CD4-positive, alpha-beta T cell (primary cell): ENCODE measurements around the gene PHEX. TPM values are rescaled to one million over a fixed set of nuclear protein-coding genes. Genes with fewer than 3 reads are reported as not detected.

ENCODE experiments used
- ATAC-seq: fragments of 200-7000 bp; cut with Tn5 transposase; one replicate; pipeline ENCODE4 v1.10.0; 2022; ENCODE audit warnings: mild to moderate bottlenecking; ENCODE audit not compliant: poor library complexity
- CTCF ChIA-PET: fragments of 350-600 bp; sonication (Branson Sonifier 250); formaldehyde crosslinking; loops from one replicate; lab custom pipeline; 2021; ENCODE audit warnings: antibody characterized with exemption, inconsistent platforms; lab: Charles Lee
- POLR2A ChIA-PET: fragments of 350-600 bp; sonication (Branson Sonifier 250); formaldehyde crosslinking; loops from one replicate; lab custom pipeline; 2021; ENCODE audit warnings: antibody characterized with exemption, inconsistent platforms; lab: Charles Lee
- DNase-seq, 14 experiments: peaks; one replicate each; pipeline ENCODE4 v3.0.0-alpha.2; 2013 to 2020; ENCODE audit warnings: mixed read lengths in 2 of 14
- H3K27ac ChIP-seq, 2 donors: one replicate each; pipeline versions ENCODE4 v1.5.1 to v1.7.0; 2013; ENCODE audit warnings: low read length in 2 of 2, low read depth in 1 of 2, mild to moderate bottlenecking in 1 of 2
- H3K27me3 ChIP-seq, 2 experiments: 1 replicate in 1 of 2; 2 replicates in 1 of 2; pipeline versions ENCODE4 v1.6.1 to v1.7.0; 2013; ENCODE audit warnings: low read length in 2 of 2, control low read depth in 1 of 2, mild to moderate bottlenecking in 1 of 2, moderate library complexity in 1 of 2; ENCODE audit not compliant: insufficient read depth in 2 of 2, control insufficient read depth in 1 of 2
- H3K36me3 ChIP-seq: one replicate; pipeline ENCODE4 v1.6.1; 2013; ENCODE audit warnings: low read length, control low read depth; ENCODE audit not compliant: insufficient read depth
- H3K4me1 ChIP-seq: one replicate; pipeline ENCODE4 v1.6.1; 2013; ENCODE audit warnings: low read length, control low read depth; ENCODE audit not compliant: insufficient read depth
- H3K4me3 ChIP-seq: one replicate; pipeline ENCODE4 v1.5.1; 2013; ENCODE audit warnings: mild to moderate bottlenecking, low read length, moderate library complexity
- H3K9me3 ChIP-seq, 2 experiments: 1 replicate in 1 of 2; 2 replicates in 1 of 2; pipeline versions ENCODE4 v1.6.1 to v1.7.0; 2013; ENCODE audit warnings: low read length in 2 of 2, mild to moderate bottlenecking in 2 of 2, control low read depth in 1 of 2, moderate library complexity in 1 of 2; ENCODE audit not compliant: control insufficient read depth in 1 of 2, insufficient read depth in 1 of 2
- H3K27ac Mint-ChIP-seq: one replicate; pipeline ENCODE4 v1.8.0; 2020; ENCODE audit warnings: mixed read lengths
- H3K27me3 Mint-ChIP-seq: one replicate; pipeline ENCODE4 v1.8.0; 2021; ENCODE audit warnings: mixed read lengths
- H3K36me3 Mint-ChIP-seq: one replicate; pipeline ENCODE4 v1.8.0; 2021; ENCODE audit warnings: low read depth, mixed read lengths
- H3K4me1 Mint-ChIP-seq: one replicate; pipeline ENCODE4 v1.8.0; 2021; ENCODE audit warnings: low read depth, mixed read lengths
- H3K4me3 Mint-ChIP-seq: one replicate; pipeline ENCODE4 v1.8.0; 2020; ENCODE audit warnings: mild to moderate bottlenecking, mixed read lengths
- H3K9me3 Mint-ChIP-seq: one replicate; pipeline ENCODE4 v1.8.0; 2020; ENCODE audit warnings: mixed read lengths
- CTCF ChIP-seq: fragments of 200-600 bp; IDR thresholded peaks from one replicate; pipeline ENCODE4 v1.8.0; 2022; ENCODE audit warnings: antibody characterized with exemption, mild to moderate bottlenecking
- intact Hi-C, 2 experiments: fragments of 100-400 bp; cut with DNase I in 1 of 2; cut with micrococcal nuclease in 1 of 2; formaldehyde crosslinking; loops; one replicate each; pipeline versions ENCODE4 v1.15.1 to v1.9.0; 2023 to 2025; cut with DNase I, micrococcal nuclease
- total RNA-seq, 174 experiments: library from RNA in 2 of 174; stranded (reverse) in 2 of 174; gene quantifications; one replicate each; pipeline ENCODE4 v1.2.3 and lab custom pipeline; 2021 to 2026

PHEX gene
- total RNA-seq, 2 experiments from 2014 or later, result 0.08 to 0.14 TPM

- H3K27ac ChIP-seq, result no peak overlapping the region
- intact Hi-C loops, result no loop called here
These were observed 38.9 kb upstream of the PHEX start for GRCh38 chrX:21993265-21993664.

GRCh38 chrX:21996872-21997455, 35.2 kb upstream of the PHEX start:
- H3K4me3 ChIP-seq, result no peak overlapping the region
- no peak for ATAC-seq
- Mint-ChIP-seq H3K36me3 (peaks cover 21% of the 10 kb centered on the region), H3K27ac (peak overlapping the region; percentile 9), H3K4me3 (no peak overlapping the region), H3K9me3 (no peaks in the 10 kb centered on the region), H3K4me1 (peaks cover 4% of the 10 kb centered on the region), H3K27me3 (no peaks in the 10 kb centered on the region)
- TF ChIP-seq CTCF, result no peak
- peak in 2 of 14 experiments; percentile 23 to 36 for DNase-seq
- H3K4me1 ChIP-seq, result no peaks in the 10 kb centered on the region
- intact Hi-C loops, result loop anchor here in 1 of 2 experiments (5.0 kb wide), 1 partner anchor 200 kb away; no protein-coding TSS in a partner anchor
- ChIA-PET POLR2A (no interaction called here), CTCF (interaction anchor here (2.1 kb wide), 1 partner anchor 12 kb away, joined by 7 read pairs; no protein-coding TSS in a partner anchor)
- H3K36me3 ChIP-seq, result peaks cover 6% of the 10 kb centered on the region
- no peaks in the 10 kb centered on the region for H3K9me3 ChIP-seq
- H3K27ac ChIP-seq, result no peak overlapping the region
- H3K27me3 ChIP-seq, result no peaks in the 10 kb centered on the region

More at GRCh38 chrX:21993265-21993664, 38.9 kb upstream of the PHEX start:
- Mint-ChIP-seq H3K27me3 (no peaks in the 10 kb centered on the region), H3K9me3 (no peaks in the 10 kb centered on the region), H3K4me1 (peaks cover 4% of the 10 kb centered on the region), H3K4me3 (no peak overlapping the region), H3K36me3 (peaks cover 45% of the 10 kb centered on the region), H3K27ac (no peak overlapping the region)
- peak in 2 of 14 experiments; percentile 27 to 42 for DNase-seq
- H3K4me1 ChIP-seq, result peaks cover 3% of the 10 kb centered on the region
- no peak for ATAC-seq
- TF ChIP-seq CTCF, result no peak
- ChIA-PET CTCF (no interaction called here), POLR2A (no interaction called here)
- no peaks in the 10 kb centered on the region for H3K9me3 ChIP-seq
- no peak overlapping the region for H3K4me3 ChIP-seq
- peaks cover 6% of the 10 kb centered on the region for H3K36me3 ChIP-seq
- H3K27me3 ChIP-seq, result no peaks in the 10 kb centered on the region

GRCh38 chrX:21998037-21998436, 34.1 kb upstream of the PHEX start:
- no peak for ATAC-seq
- intact Hi-C loops, result loop anchor here in 1 of 2 experiments (5.0 kb wide), 1 partner anchor 199 kb away; no protein-coding TSS in a partner anchor
- ChIA-PET POLR2A (no interaction called here), CTCF (interaction anchor here (1.3 kb wide), 1 partner anchor 13 kb away, joined by 4 read pairs; no protein-coding TSS in a partner anchor)
- no peak overlapping the region for H3K27ac Mint-ChIP-seq
- H3K4me1 ChIP-seq, result no peaks in the 10 kb centered on the region
- H3K27me3 Mint-ChIP-seq, result no peaks in the 10 kb centered on the region
- H3K4me1 Mint-ChIP-seq, result peaks cover 4% of the 10 kb centered on the region
- no peak overlapping the region for H3K4me3 Mint-ChIP-seq
- H3K4me3 ChIP-seq, result no peak overlapping the region
- no peaks in the 10 kb centered on the region for H3K27me3 ChIP-seq
- no peak for DNase-seq
- peaks cover 20% of the 10 kb centered on the region for H3K36me3 Mint-ChIP-seq
- H3K9me3 ChIP-seq, result no peaks in the 10 kb centered on the region
- TF ChIP-seq CTCF, result no peak
- no peaks in the 10 kb centered on the region for H3K9me3 Mint-ChIP-seq
- H3K36me3 ChIP-seq, result no peaks in the 10 kb centered on the region
- no peak overlapping the region for H3K27ac ChIP-seq
